H9 (cell line): ENCODE measurements around the gene TMEM178B. TPM values are rescaled to one million over a fixed set of nuclear protein-coding genes. Genes with fewer than 3 reads are reported as not detected.

Experiments used
- DNase-seq: peaks from one replicate; pipeline ENCODE4 v3.0.0-alpha.2; 2017
- H2AFZ ChIP-seq: one replicate; pipeline ENCODE4 v1.6.1; 2013; ENCODE audit warnings: mild to moderate bottlenecking, low read length, control low read depth, moderate library complexity
- H2AK5ac ChIP-seq: 2 replicates; pipeline ENCODE4 v1.6.1; 2013; ENCODE audit warnings: low read length, control low read depth, mixed read lengths; ENCODE audit not compliant: insufficient read length
- H2BK120ac ChIP-seq: one replicate; pipeline ENCODE4 v1.6.1; 2013; ENCODE audit warnings: low read depth, mild to moderate bottlenecking, low read length, control low read depth, inconsistent platforms; ENCODE audit not compliant: poor library complexity, severe bottlenecking
- H2BK12ac ChIP-seq: 2 replicates; pipeline ENCODE4 v1.6.1; 2013; ENCODE audit warnings: low read length, control low read depth, mixed read lengths, low read depth; ENCODE audit not compliant: insufficient read length
- H2BK15ac ChIP-seq: 2 replicates; pipeline ENCODE4 v1.6.1; 2013; ENCODE audit warnings: low read depth, low read length, control low read depth
- H2BK20ac ChIP-seq: one replicate; pipeline ENCODE4 v1.6.1; 2013; ENCODE audit warnings: low read depth, mild to moderate bottlenecking, low read length, control low read depth, inconsistent platforms; ENCODE audit not compliant: poor library complexity, severe bottlenecking
- H2BK5ac ChIP-seq: 2 replicates; pipeline ENCODE4 v1.6.1; 2013; ENCODE audit warnings: low read length, control low read depth, mixed read lengths; ENCODE audit not compliant: insufficient read length
- H3K14ac ChIP-seq: 2 replicates; pipeline ENCODE4 v1.6.1; 2013; ENCODE audit warnings: low read length, control low read depth; ENCODE audit not compliant: insufficient read depth
- H3K18ac ChIP-seq: 2 replicates; pipeline ENCODE4 v1.6.1; 2013; ENCODE audit warnings: low read depth, mild to moderate bottlenecking, mixed read lengths, low read length, control low read depth; ENCODE audit not compliant: insufficient read length
- H3K23ac ChIP-seq: 2 replicates; pipeline ENCODE4 v1.6.1; 2013; ENCODE audit warnings: low read length, control low read depth, mixed read lengths, low read depth; ENCODE audit not compliant: insufficient read length
- H3K23me2 ChIP-seq: 2 replicates; pipeline ENCODE4 v1.6.1; 2013; ENCODE audit warnings: low read depth, mild to moderate bottlenecking, mixed read lengths, low read length, control low read depth; ENCODE audit not compliant: insufficient read length, poor library complexity, severe bottlenecking
- H3K27ac ChIP-seq: 2 replicates; pipeline ENCODE4 v1.5.1; 2013; ENCODE audit warnings: low read length, control low read depth, mixed read lengths, low read depth; ENCODE audit not compliant: insufficient read length
- H3K27me3 ChIP-seq: 2 replicates; pipeline ENCODE4 v1.6.1; 2013; ENCODE audit warnings: low read length, control low read depth, inconsistent platforms; ENCODE audit not compliant: insufficient read depth
- H3K4ac ChIP-seq: 2 replicates; pipeline ENCODE4 v1.6.1; 2013; ENCODE audit warnings: low read depth, mild to moderate bottlenecking, control low read depth, inconsistent platforms, low read length, moderate library complexity
- H3K4me1 ChIP-seq: 2 replicates; pipeline ENCODE4 v1.6.1; 2013; ENCODE audit warnings: low read length, control low read depth, inconsistent platforms; ENCODE audit not compliant: insufficient read depth
- H3K4me2 ChIP-seq: 2 replicates; pipeline ENCODE4 v1.6.1; 2013; ENCODE audit warnings: low read length, control low read depth, mixed read lengths; ENCODE audit not compliant: insufficient read length, insufficient read depth
- H3K56ac ChIP-seq: 2 replicates; pipeline ENCODE4 v1.6.1; 2013; ENCODE audit warnings: low read depth, mild to moderate bottlenecking, mixed read lengths, low read length, control low read depth; ENCODE audit not compliant: insufficient read length
- H3K79me1 ChIP-seq: 2 replicates; pipeline ENCODE4 v1.6.1; 2013; ENCODE audit warnings: low read depth, mild to moderate bottlenecking, moderate library complexity, low read length, control low read depth, inconsistent platforms; ENCODE audit not compliant: insufficient read depth, poor library complexity, severe bottlenecking
- H3K79me2 ChIP-seq: 2 replicates; pipeline ENCODE4 v1.6.1; 2013; ENCODE audit warnings: low read length, control low read depth, inconsistent platforms; ENCODE audit not compliant: insufficient read depth
- H3K9ac ChIP-seq: 2 replicates; pipeline ENCODE4 v1.6.1; 2013; ENCODE audit warnings: low read length, control low read depth, mixed read lengths; ENCODE audit not compliant: insufficient read length; ENCODE audit errors: extremely low read depth
- H3K9me3 ChIP-seq: one replicate; pipeline ENCODE4 v1.6.1; 2013; ENCODE audit warnings: low read depth, low read length, inconsistent platforms; ENCODE audit not compliant: control insufficient read depth
- H3T11ph ChIP-seq: one replicate; pipeline ENCODE4 v1.6.1; 2013; ENCODE audit warnings: mild to moderate bottlenecking, low read length, control low read depth, inconsistent platforms
- H4K20me1 ChIP-seq: one replicate; pipeline ENCODE4 v1.6.1; 2013; ENCODE audit not compliant: control insufficient read depth, insufficient read length, insufficient read depth
- H4K5ac ChIP-seq: 2 replicates; pipeline ENCODE4 v1.6.1; 2013; ENCODE audit warnings: low read depth, mild to moderate bottlenecking, mixed read lengths, low read length, control low read depth; ENCODE audit not compliant: insufficient read length
- H4K8ac ChIP-seq: replicated peaks from 2 replicates; pipeline ENCODE4 v1.6.1; 2013; ENCODE audit warnings: low read length, control low read depth, mixed read lengths, low read depth; ENCODE audit not compliant: insufficient read length
- H4K91ac ChIP-seq: 2 replicates; pipeline ENCODE4 v1.6.1; 2013; ENCODE audit warnings: low read depth, mild to moderate bottlenecking, moderate library complexity, mixed read lengths, low read length, control low read depth; ENCODE audit not compliant: insufficient read length
- H3K27ac Mint-ChIP-seq, 3 experiments: 2 replicates in 2 of 3; 3 replicates in 1 of 3; pipeline ENCODE4 v1.8.0; 2020 to 2021; ENCODE audit warnings: mixed read lengths in 3 of 3, mild to moderate bottlenecking in 1 of 3, moderate library complexity in 1 of 3
- H3K27me3 Mint-ChIP-seq: 2 replicates; pipeline ENCODE4 v1.8.0; 2021; ENCODE audit warnings: low read depth, mild to moderate bottlenecking, moderate library complexity, mixed read lengths
- H3K36me3 Mint-ChIP-seq, 3 experiments: 2 replicates in 2 of 3; 3 replicates in 1 of 3; pipeline ENCODE4 v1.8.0; 2020 to 2021; ENCODE audit warnings: low read depth in 3 of 3, mixed read lengths in 3 of 3; ENCODE audit not compliant: insufficient read depth in 1 of 3
- H3K4me1 Mint-ChIP-seq, 2 experiments: 2 replicates each; pipeline ENCODE4 v1.8.0; 2020; ENCODE audit warnings: mixed read lengths in 2 of 2
- H3K4me3 Mint-ChIP-seq, 2 experiments: 2 replicates in 1 of 2; 3 replicates in 1 of 2; pipeline ENCODE4 v1.8.0; 2020 to 2021; ENCODE audit warnings: mild to moderate bottlenecking in 2 of 2, mixed read lengths in 2 of 2, moderate library complexity in 1 of 2
- H3K9me3 Mint-ChIP-seq, 2 experiments: 2 replicates in 1 of 2; 3 replicates in 1 of 2; pipeline ENCODE4 v1.8.0; 2020; ENCODE audit warnings: mild to moderate bottlenecking in 2 of 2, mixed read lengths in 2 of 2, moderate library complexity in 1 of 2
- WGBS: extraction: QIAGEN DNeasy Blood & Tissue Kit; methylation state at CpG from one replicate; pipeline ENCODE4 v1.1.7; 2013; ENCODE audit warnings: missing lambda C conversion rate, low lambda C conversion rate, mixed read lengths; ENCODE audit not compliant: insufficient read length; ENCODE audit errors: extremely low coverage; 5-methylcytosine and 5-hydroxymethylcytosine counted together
- total RNA-seq: library from RNA; stranded (reverse); gene quantifications from 2 replicates; pipeline ENCODE4 v1.2.1, GENCODE V29; 2021
- TF ChIP-seq, protein P1 (sequence below): fragments of 200-600 bp; sonication (generic); conservative IDR thresholded peaks from 3 replicates; pipeline ENCODE4 v1.8.0; 2021; ENCODE audit warnings: antibody characterized with exemption, mild to moderate bottlenecking

The TMEM178B gene
- total RNA-seq, 1 experiment from 2014 or later = 11.3 TPM

DNA sequence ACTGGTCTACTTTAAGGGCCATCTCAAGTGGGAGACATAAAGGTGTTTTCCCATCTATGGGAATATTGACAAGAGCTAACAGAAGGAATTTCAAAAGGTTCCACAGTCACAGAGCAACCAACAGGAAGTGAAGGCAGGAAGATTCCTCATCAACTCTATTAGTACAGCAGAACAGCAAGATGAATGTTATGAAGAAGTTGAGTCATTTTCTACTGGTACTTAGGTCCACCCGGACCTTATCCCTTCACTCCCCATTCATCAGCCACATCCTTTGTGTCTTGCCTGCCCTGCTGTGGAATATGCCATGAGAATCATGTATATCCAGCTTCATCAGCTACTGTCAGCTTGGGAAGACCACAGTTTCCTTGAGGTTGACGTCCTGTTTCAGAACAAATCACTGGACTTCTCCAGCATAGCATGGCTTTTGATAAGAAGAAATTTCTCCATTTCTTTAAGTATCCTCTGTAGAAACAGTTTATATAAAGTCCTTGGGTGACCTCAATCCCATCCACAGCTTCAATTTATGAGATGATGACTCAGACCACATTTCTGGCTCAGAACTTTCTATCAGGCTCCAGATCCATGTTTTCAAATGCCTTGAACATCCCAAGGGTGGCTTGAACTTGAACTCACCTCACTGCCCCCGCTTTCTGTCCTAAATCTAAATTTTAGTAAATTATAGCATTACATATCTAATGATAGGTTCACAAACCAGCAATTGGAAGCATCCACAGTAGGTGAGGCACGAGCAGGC lies 392.5 kb downstream of the TMEM178B start:
- Histone ChIP-seq H4K5ac (no peak overlapping the region), H3K23ac (no peak overlapping the region)

More for the DNA sequence above, 392.5 kb downstream of the TMEM178B start:
- no peak overlapping the region for H3K27ac Mint-ChIP-seq
- H3K56ac ChIP-seq = no peak overlapping the region
- H3K4me3 Mint-ChIP-seq = no peak overlapping the region
- H3K23me2 ChIP-seq = no peaks in the 10 kb centered on the region
- H2AK5ac ChIP-seq = no peak overlapping the region
- no peaks in the 10 kb centered on the region for H4K20me1 ChIP-seq
- no peak overlapping the region for H2BK5ac ChIP-seq
- peaks cover 2% of the 10 kb centered on the region for H3K27me3 Mint-ChIP-seq
- 0 out of 2 replicates have a peak, but pooled peaks cover 2% of the 10 kb centered on the region for H3K4me1 ChIP-seq
- no peak overlapping the region for H2BK120ac ChIP-seq
- no peaks in the 10 kb centered on the region for H3K9me3 ChIP-seq
- H3K27me3 ChIP-seq = no peaks in the 10 kb centered on the region; the same call in 1 of the 2 replicates
- H2BK15ac ChIP-seq = no peak overlapping the region
- H3K14ac ChIP-seq = no peak overlapping the region
- peaks cover 10 to 11% of the 10 kb centered on the region in 2 experiments for H3K4me1 Mint-ChIP-seq
- no peak overlapping the region for H2BK12ac ChIP-seq
- DNase-seq = no peak
- TF ChIP-seq, protein P1, sequence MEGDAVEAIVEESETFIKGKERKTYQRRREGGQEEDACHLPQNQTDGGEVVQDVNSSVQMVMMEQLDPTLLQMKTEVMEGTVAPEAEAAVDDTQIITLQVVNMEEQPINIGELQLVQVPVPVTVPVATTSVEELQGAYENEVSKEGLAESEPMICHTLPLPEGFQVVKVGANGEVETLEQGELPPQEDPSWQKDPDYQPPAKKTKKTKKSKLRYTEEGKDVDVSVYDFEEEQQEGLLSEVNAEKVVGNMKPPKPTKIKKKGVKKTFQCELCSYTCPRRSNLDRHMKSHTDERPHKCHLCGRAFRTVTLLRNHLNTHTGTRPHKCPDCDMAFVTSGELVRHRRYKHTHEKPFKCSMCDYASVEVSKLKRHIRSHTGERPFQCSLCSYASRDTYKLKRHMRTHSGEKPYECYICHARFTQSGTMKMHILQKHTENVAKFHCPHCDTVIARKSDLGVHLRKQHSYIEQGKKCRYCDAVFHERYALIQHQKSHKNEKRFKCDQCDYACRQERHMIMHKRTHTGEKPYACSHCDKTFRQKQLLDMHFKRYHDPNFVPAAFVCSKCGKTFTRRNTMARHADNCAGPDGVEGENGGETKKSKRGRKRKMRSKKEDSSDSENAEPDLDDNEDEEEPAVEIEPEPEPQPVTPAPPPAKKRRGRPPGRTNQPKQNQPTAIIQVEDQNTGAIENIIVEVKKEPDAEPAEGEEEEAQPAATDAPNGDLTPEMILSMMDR = no peak
- no peaks in the 10 kb centered on the region; a peak in 1 of 5 replicates for H3K9me3 Mint-ChIP-seq
- no peak overlapping the region for H3K4ac ChIP-seq
- peaks cover 1 to 3% (median 2%) of the 10 kb centered on the region in 3 experiments; a peak in 2 of 7 replicates for H3K36me3 Mint-ChIP-seq
- no peak overlapping the region for H2BK20ac ChIP-seq
- no peak overlapping the region for H3T11ph ChIP-seq
- no peaks in the 10 kb centered on the region for H3K79me1 ChIP-seq
- no CpG with 5 or more reads among the region's 4 CpGs for WGBS
- no peaks in the 10 kb centered on the region for H3K79me2 ChIP-seq
- H4K8ac ChIP-seq = no peak overlapping the region
- no peak overlapping the region for H3K27ac ChIP-seq
- H3K9ac ChIP-seq = no peak overlapping the region
- H3K4me2 ChIP-seq = no peak overlapping the region
- H3K18ac ChIP-seq = no peak overlapping the region
- H2AFZ ChIP-seq = no peak overlapping the region
- H4K91ac ChIP-seq = no peak overlapping the region
